Activated CD4-positive, alpha-beta T cell treated with anti-CD3 and anti-CD28 coated beads, Interleukin-2, amount 50 U/mL, for 1 hour (primary cell): ENCODE results near the gene MAG.
"Not testable (repeated sequence)": the region's sequence is repeated elsewhere in the genome, so short reads cannot be mapped to it uniquely, and the experiment has no call there.

Experiments
- DNase-seq: peaks from one replicate; pipeline ENCODE4 v3.0.0-alpha.2; 2020

MAG gene

DNA sequence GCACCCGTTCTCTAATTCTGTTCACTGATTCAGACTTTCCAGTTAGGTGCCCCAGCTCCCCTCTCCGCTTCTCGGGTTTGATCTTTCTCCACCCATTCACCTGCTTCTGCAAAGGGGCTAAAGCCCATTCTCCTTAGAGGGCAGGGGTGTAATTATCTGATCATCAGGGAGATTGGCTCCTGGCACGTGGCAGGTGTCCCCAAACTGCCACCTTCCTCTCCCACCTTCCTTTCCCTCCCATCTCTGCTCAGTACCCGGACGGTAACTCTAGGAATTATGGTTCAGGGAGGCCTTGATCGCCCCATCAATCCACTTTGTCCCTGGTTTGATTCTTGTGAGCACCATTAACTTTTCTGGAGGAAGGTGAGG lies 56.0 kb downstream of the MAG start:
- DNase-seq, result no peak

DNA sequence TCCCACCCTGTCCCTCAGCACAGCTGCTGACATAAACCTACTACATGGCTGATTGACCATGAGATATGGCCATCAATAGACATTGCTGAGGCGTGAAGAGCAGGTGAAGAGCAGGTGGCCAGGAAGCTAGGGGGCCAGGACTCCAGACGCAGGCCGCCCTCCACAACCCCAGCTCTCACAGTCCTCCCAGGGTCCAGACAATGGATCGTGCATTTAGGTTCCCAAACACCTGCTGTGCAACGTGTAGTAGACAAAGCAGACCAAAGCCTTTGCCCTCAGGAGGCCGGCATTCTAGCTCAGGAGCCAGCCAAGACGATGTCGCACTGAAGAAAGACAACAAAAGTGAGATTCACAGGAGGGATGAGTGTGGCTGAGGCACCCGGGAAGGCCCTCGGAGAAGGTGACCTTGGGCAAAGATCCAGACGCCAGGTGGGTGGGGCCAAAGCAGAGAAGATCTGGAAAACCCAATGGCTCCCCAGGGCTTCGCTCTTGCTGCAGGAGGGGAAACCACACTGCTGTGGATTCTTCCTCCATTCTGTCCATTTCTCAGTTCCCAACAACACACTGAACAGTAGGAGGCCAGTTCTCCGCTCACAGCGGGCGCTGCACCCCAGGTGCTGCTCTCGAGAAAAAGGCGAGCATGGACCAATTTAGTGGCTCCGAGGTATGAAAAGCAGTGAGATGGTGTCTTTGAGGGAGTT lies 57.1 kb downstream of the MAG start:
- no peak for DNase-seq

DNA sequence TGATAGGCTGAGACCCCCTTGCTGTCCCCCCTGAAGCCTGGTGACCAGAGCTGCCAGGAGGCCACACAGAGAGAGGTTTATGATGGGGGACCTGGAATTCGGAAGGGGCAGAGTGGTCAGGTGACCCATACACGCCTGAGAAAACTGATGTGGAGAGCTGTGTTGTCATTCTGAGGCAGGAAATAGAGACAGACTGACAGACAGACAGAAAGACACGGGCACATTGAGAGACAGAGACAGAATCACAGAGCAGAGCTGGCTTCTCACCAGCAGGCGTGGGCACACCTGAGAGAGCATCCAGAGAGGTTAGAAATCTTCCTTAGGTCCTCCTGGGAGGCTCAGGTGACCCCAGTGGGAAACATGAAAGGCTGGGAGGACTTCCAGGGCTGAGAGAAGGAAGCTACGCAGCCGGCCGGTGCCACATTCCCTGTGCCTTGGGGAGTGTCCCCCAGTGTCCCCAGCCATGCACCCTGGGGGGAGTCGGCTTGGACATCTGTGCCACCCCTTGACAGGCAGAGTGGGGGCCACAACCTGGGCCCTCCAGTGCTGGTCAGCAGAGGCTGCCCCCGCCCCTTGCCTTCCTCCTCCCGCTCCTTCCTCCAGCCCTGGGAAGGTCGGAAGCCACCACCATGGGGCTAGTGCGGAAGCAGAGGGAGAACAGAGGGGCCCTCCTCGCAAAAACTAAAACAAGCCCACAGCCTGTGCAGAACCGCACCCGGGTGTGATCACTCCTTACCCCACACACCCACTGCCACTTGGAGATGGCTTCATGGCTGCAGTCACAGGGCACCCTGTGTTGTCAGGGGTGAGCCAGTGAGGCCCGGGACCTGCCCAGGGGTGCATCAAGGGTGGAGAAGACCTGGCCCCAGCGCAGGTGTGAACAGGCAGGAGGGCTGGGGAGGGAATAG lies 57.9 kb downstream of the MAG start:
- no peak for DNase-seq

DNA sequence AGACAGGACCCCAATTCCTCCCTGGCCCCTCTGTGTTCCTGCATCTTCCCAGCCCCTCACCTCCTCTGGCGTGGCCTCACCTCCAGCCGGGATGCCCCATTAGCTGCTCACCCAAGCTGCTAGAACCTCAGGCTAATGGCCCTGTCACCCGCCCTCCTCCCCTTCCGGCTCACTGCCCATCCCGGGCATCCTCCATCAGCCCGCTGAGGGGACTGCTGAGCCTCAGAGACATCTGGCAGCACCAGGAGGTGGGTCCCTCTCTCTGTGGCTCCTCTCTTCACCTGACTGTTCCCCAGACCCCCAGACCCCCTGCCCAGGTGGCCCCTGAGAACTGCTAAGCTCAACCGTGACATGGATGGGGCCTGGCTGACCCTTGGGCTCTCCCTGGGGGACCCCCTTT lies 58.6 kb downstream of the MAG start:
- no peak for DNase-seq

DNA sequence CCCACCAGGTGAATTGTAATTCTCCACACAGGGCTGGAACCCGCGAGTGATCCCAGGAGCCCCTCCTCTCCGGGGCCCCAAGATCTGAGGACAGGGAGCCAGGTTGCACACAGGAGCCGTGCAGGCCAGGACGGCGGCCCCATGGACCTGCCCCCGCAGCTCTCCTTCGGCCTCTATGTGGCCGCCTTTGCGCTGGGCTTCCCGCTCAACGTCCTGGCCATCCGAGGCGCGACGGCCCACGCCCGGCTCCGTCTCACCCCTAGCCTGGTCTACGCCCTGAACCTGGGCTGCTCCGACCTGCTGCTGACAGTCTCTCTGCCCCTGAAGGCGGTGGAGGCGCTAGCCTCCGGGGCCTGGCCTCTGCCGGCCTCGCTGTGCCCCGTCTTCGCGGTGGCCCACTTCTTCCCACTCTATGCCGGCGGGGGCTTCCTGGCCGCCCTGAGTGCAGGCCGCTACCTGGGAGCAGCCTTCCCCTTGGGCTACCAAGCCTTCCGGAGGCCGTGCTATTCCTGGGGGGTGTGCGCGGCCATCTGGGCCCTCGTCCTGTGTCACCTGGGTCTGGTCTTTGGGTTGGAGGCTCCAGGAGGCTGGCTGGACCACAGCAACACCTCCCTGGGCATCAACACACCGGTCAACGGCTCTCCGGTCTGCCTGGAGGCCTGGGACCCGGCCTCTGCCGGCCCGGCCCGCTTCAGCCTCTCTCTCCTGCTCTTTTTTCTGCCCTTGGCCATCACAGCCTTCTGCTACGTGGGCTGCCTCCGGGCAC lies 59.6 kb downstream of the MAG start:
- DNase-seq, result no peak

DNA sequence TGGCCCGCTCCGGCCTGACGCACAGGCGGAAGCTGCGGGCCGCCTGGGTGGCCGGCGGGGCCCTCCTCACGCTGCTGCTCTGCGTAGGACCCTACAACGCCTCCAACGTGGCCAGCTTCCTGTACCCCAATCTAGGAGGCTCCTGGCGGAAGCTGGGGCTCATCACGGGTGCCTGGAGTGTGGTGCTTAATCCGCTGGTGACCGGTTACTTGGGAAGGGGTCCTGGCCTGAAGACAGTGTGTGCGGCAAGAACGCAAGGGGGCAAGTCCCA lies 60.2 kb downstream of the MAG start:
- no peak for DNase-seq

DNA sequence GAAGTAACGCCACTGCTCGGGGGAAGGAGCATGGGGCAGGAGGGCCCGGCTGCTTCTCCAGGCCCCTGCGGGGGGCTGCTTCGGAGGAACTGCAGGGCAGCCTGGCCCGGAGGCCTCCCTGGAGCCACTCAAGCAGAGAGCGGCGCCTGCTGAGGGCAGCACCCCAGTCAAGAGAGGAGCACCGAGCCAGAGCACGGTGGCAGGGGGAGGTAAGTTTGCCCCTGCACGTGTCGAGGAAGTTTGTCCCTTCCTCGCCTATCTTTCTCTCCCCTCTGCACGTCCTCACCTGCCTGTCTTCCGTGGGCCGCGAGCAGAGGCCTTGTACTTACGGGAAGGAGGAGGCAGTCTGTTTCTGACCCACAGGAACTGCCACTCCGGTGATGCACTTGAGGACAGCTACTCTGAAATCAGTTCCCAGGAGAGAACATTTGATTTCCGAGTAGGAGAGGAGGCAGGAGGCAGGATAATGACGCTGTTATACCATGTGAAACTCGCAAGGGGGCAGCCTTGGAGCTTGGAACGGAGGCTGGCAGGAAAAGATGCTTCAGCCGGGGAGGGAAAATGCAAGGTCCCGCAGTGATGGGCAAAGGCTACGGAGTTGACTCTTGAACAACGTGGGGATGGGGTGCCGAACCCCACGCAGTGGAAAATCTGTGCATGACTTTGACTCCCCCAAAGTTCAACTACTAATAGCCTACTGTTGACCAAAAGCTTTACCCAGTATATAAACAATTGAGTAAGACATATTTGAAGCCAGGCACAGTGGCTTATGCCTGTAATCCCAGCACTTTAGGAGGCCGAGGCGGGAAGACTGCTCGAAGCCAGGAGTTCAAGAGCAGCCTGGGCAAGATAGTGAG lies 60.7 kb downstream of the MAG start:
- DNase-seq, result peak; percentile 65

DNA sequence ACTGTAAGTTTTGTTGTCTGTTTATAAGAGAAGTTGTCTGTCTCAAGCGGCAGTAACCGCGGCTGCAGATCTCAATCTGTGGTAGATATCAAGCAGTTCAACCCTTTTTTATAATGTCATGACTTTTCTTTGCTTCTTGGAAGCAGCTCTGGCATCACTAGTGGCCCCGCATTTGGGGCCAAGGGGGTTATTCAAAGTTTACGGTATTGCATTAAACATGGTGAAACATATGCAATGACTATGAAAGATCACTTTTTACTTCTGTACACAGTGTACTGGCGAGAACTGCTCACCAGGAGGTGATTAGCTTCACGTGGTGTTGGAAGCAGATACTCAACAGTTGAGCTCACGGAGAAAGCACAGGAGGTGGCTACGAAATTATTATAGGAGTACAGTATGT lies 61.7 kb downstream of the MAG start:
- DNase-seq, result no peak

DNA sequence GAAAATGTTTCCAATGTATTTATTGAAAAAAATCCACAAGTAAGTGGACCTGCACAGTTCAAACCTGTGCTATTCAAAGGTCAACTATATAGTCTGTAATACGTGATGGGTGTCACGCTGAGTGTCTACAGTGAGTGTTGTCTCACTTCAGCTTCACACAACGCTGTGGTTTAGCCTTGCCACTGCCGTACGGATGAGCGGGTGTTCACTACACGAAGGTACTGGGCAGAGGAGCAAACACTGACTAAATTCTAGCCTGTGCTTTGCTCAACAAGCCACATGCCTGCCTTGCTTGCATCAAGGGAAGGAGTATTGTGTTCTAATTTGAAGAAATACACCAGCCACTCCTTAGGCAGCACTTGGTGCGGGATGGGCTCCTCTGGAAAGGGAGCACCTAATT lies 62.9 kb downstream of the MAG start:
- no peak for DNase-seq

DNA sequence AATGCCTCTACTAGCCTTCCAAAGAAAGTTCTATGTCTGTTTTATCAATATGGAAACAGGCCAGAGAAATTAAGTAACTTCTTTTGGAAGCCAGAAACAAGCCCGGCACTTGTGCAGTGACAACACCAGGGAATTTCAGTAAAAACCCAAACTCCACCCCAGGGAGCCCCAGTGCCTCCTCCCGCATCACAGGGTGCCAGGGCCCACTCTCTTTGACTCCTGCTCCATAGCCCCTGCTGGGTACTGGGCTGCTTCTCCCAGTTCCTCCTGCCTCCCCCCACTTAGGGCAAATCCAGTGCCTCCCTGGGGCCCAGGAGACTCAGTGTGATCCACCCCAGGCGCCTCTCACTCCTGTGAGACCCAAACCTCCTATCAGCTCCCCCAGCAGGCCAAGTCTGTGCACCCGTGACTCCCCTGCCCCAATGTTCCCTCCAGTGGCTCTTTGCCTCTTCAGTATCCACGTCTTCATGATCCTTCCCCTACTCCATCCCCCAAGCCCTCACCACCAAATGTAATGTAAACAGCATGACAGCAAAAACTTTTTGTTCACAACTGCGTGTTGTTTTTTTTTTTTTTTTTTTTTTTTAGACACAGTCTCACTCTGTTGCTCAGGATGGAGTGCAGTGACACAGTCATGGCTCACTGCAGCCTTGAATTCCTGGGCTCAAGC lies 64.0 kb downstream of the MAG start:
- no peak for DNase-seq

DNA sequence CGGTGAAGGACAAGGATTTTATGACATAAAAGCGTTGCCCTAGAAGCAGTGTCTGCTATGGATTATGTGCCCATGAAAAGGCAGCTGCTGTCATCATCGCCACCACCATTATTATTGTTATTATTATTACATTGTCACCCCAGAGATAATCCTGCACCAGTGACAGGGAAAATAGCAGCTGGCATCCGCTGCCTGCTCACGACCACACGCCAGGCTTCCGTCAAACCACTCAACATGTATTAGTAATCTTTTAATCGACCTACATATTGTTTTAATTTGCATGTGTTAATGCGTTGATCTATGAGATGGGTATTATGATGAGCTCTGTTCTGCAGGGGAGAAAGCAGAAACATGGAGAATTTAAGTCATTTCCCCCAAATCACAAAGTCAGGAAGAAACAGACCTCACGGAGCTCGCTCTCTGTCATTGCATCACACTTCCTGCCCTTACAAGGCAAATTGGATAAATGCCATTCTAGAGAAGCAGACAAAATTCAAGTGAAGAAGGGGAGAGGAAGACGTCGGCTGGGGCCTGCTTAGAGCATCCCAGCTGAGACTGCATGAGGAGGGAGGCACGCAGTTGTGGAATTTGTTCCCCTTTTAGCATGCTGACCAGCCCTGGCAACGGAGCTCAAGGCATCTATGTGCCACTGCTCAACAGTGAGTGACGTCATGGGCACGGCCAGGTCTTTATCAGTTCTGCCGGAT lies 66.1 kb downstream of the MAG start, which contains the start of gene FFAR3:
TSS of gene FFAR3 (plus strand) at position 594 of the 707 bp plus-strand sequence. CDS start 431 bp downstream, outside the sequence.
- no peak for DNase-seq

DNA sequence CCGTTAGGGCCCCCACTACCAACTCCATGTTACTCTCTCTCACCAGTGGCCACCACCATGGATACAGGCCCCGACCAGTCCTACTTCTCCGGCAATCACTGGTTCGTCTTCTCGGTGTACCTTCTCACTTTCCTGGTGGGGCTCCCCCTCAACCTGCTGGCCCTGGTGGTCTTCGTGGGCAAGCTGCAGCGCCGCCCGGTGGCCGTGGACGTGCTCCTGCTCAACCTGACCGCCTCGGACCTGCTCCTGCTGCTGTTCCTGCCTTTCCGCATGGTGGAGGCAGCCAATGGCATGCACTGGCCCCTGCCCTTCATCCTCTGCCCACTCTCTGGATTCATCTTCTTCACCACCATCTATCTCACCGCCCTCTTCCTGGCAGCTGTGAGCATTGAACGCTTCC lies 66.9 kb downstream of the MAG start:
- DNase-seq, result not testable (repeated sequence)

DNA sequence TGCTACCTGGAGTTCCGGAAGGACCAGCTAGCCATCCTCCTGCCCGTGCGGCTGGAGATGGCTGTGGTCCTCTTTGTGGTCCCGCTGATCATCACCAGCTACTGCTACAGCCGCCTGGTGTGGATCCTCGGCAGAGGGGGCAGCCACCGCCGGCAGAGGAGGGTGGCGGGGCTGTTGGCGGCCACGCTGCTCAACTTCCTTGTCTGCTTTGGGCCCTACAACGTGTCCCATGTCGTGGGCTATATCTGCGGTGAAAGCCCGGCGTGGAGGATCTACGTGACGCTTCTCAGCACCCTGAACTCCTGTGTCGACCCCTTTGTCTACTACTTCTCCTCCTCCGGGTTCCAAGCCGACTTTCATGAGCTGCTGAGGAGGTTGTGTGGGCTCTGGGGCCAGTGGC lies 67.4 kb downstream of the MAG start:
- not testable (repeated sequence) for DNase-seq

DNA sequence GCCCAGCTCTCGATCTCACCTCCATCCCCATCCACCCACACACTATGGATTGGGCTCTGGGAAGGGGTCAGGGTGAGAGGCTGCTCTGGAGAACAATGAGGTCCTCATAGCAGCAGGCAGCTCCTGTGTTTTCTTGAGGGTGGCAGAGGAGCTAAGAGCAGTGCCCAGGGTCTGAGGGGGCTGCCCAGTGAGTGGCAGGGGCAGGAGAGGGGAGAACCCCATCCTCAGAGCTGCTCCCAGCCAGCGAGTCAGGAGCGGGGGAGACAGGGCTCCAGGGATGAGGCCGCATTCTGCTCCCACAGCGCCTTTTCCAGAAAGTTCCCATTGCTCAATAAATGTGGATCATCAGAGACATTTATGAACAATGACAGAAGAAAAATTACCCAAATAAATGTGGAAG lies 68.1 kb downstream of the MAG start:
- not testable (repeated sequence) for DNase-seq

DNA sequence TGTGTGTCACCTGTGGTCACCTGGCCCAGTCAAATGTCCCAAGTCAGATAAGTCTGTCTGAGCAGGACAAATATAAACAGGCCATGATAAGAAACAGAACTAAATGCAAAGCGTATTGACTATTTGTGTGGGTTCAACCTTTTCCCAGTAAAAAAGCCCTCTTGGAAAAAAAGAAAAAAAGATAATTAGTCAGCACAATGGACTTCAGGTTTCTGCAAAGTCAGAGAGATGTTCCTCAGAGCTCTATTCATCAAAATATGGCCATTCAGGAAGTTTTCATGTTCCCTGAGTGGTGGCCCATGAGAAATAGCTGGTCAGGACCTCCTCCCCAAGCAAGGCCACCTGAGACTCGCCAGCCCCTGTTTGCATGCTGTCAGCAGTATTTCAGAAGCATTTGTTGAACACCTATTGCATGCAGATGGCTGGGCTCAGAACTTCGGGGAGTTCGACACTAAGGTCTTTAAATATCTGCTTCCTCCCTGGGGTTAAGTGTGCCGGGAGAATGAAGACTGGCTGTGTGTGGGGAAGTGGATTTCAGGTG lies 69.0 kb downstream of the MAG start:
- DNase-seq, result no peak

DNA sequence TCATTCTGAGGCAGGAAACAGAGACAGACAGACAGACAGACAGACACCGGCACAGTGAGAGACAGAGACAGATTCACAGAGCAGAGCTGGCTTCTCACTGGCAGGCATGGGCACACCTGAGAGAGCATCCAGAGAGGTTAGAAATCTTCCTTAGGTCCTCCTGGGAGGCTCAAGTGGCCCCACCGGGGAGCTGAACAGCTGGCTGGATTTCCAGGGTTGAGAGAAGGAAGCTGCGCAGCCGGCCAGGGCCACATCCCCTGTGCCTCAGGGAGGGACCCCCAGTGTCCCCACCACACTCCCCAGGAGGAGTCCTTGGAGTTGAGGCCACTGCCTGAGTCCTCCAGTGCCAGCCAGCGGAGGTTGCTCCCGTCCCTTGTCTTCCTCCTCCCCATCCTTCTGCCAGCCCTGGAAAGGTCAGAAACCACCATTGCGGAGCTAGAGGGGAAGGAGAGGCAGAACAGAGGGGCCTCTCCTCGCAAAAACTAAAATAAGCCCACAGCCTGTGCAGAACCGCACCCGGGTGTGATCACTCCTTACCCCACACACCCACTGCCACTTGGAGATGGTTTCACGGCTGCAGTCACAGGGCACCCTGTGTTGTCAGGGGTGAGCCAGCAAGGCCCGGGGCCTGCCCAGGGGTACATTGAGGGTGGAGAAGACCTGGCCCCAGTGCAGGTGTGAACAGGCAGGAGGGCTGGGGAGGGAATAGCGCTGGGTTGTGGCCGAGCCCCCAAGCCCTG lies 70.5 kb downstream of the MAG start:
- DNase-seq, result no peak

DNA sequence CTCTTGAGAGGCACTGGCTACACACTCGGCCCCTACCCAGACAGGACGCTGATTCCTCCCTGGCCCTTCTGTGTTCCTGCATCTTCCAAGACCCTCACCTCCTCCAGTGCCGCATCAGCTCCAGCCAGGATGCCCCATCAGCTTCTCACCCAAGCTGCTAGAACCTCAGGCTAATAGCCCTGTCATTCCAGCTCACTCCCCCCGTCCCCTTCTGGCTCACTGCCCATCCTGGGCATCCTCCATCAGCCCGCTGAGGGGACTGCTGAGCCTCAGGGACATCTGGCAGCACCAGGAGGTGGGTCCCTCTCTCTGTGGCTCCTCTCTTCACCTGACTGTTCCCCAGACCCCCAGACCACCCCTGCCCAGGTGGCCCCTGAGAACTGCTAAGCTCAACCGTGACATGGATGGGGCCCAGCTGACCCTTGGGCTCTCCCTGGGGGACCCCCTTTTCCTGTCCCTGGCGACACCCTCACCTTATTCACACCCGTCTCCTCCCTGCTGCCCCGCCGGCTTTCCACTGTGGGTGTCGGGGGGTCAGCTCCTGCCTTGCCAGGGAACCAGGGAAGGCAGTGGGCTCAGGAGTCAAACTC lies 71.1 kb downstream of the MAG start:
- no peak for DNase-seq
